SJSA1 (cell line): Measurements from ENCODE around the gene EXO5. TPM values are rescaled to one million over a fixed set of nuclear protein-coding genes. Genes with fewer than 3 reads are reported as not detected.
"Not testable (repeated sequence)": the region's sequence is repeated elsewhere in the genome, so short reads cannot be mapped to it uniquely, and the experiment has no call there.

Source experiments
- DNase-seq, 2 experiments: peaks; one replicate each; pipeline ENCODE4 v3.0.0-alpha.2; 2015 to 2020; ENCODE audit warnings: low spot score in 2 of 2, low read depth in 1 of 2
- H3K27ac ChIP-seq: fragments of 250-450 bp; sonication (Bioruptor Pico); 2 replicates; pipeline ENCODE4 v1.5.1; 2020; ENCODE audit warnings: mild to moderate bottlenecking, moderate library complexity
- H3K27me3 ChIP-seq: fragments of 250-450 bp; sonication (Bioruptor Pico); replicated peaks from 2 replicates; pipeline ENCODE4 v1.5.1; 2020; ENCODE audit warnings: mild to moderate bottlenecking, moderate library complexity
- H3K36me3 ChIP-seq: fragments of 250-450 bp; sonication (Bioruptor Pico); 2 replicates; pipeline ENCODE4 v1.5.1; 2020; ENCODE audit warnings: mild to moderate bottlenecking
- H3K4me1 ChIP-seq: fragments of 250-450 bp; sonication (Bioruptor Pico); replicated peaks from 2 replicates; pipeline ENCODE4 v1.6.1; 2021; ENCODE audit warnings: mild to moderate bottlenecking
- H3K4me3 ChIP-seq: fragments of 250-450 bp; sonication (Bioruptor Pico); 2 replicates; pipeline ENCODE4 v1.5.1; 2020; ENCODE audit warnings: mild to moderate bottlenecking
- H3K9me3 ChIP-seq: fragments of 250-450 bp; sonication (Bioruptor Pico); replicated peaks from 2 replicates; pipeline ENCODE4 v1.5.1; 2020; ENCODE audit warnings: mild to moderate bottlenecking
- total RNA-seq: library from RNA; depleted of rRNA; stranded (reverse); fragments of >200 nt; shearing (Covaris generic); gene quantifications from 2 replicates; pipeline ENCODE4 v1.2.3, GENCODE V29; 2014; rRNA removed

Gene EXO5
- total RNA-seq, result 13.1 and 20.4 TPM in 2 replicates

DNA sequence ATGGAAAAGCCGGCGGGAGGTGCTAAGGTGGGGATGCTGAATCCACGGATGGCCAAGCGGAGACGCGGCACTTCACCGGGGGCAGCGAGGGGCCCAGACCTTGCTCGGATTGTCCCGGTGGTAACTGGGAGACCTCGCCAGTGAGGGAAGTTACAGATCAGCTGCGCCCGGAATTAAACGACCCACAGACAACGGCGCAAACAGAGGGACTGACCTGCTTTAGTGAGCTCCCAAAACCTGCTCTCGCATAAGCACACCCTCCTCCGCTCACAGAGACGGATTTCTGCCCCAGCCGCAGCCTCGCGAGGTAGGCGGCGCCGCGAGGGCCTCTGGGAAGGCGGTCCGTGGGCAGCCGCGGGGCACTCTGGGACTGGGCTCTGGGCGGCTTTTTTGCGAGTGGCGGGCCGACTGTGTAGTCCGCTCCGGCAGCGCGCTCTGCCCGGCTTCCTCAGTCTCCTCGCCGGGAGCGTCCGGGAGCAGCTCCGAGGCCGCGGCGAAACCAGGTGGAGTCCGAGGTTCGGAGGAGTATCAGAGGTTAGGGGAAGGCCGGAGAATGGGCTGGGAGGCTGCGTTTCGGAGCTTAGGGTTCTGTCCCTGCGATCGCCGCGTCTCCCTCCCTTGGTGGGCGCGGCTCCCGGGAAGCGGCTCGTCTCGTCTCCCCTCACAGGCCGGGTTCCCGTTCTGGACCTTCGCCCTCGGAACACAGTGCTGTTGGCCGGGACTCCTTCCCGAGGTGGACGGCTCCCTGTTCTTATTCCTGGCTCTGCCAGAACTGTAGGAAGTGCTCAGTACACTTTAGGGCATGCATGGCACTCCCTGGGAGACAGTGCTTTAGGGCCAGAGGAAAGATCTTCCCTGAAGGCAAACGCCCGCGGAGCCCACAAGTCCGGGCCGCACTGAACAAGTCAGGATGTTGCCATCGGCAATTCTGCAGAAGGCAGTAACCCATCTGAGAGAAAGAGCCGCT lies at the start of gene EXO5:
TSS of gene EXO5 (plus strand) at position 393 of the 967 bp plus-strand sequence. CDS start 5,778 bp downstream, outside the sequence.
- Histone ChIP-seq H3K36me3 (peaks cover 27% of the 10 kb centered on the region), H3K4me3 (peak within 1 kb of the TSS; percentile 63), H3K27ac (peak within 1 kb of the TSS; percentile 17), H3K4me1 (peaks cover 3% of the 10 kb centered on the region; the same call in 1 of the 2 replicates), H3K9me3 (peaks cover 15% of the 10 kb centered on the region), H3K27me3 (no peaks in the 10 kb centered on the region)
- peak; percentile 78 to 81 for DNase-seq

DNA sequence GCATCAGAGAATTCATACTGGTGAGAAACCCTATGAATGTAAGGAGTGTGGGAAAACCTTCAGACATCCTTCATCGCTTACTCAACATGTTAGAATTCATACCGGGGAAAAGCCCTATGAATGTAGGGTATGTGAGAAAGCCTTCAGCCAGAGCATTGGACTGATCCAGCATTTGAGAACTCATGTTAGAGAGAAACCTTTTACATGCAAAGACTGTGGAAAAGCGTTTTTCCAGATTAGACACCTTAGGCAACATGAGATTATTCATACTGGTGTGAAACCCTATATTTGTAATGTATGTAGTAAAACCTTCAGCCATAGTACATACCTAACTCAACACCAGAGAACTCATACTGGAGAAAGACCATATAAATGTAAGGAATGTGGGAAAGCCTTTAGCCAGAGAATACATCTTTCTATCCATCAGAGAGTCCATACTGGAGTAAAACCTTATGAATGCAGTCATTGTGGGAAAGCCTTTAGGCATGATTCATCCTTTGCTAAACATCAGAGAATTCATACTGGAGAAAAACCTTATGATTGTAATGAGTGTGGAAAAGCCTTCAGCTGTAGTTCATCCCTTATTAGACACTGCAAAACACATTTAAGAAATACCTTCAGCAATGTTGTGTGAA lies 45.5 kb upstream of the EXO5 start:
- DNase-seq, result peak in 1 of 2 experiments; percentile 22
- peaks cover 59% of the 10 kb centered on the region for H3K9me3 ChIP-seq
- no peaks in the 10 kb centered on the region for H3K4me1 ChIP-seq
- no peak overlapping the region for H3K4me3 ChIP-seq
- peaks cover 45% of the 10 kb centered on the region for H3K36me3 ChIP-seq
- no peaks in the 10 kb centered on the region for H3K27me3 ChIP-seq
- H3K27ac ChIP-seq, result no peak overlapping the region

GRCh38 chr1:40469327-40469726 lies 39.2 kb upstream of the EXO5 start:
- Histone ChIP-seq H3K4me3 (no peak overlapping the region), H3K9me3 (peaks cover 56% of the 10 kb centered on the region), H3K27me3 (no peaks in the 10 kb centered on the region), H3K27ac (no peak overlapping the region), H3K36me3 (peaks cover 7% of the 10 kb centered on the region; the same call in 1 of the 2 replicates), H3K4me1 (no peaks in the 10 kb centered on the region)
- DNase-seq, result no peak

DNA sequence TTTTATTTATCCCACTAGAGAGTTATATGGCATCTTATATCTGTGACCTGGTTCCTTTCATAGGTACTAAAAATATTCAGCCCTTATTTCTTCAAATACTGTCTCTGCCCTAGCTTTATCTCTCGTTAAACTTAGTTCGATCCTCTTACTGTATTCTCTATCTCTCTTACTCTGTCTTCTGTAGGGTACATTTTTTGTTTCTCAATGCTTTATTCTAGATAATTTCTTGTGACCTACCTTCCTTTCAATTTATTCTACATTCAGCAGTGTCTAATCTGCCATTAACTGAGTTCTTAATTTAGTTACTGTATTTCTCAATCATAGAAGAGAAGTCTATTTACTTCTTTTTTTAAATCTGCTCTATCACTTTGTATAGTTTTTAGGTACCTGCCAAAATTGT lies 33.3 kb upstream of the EXO5 start:
- H3K36me3 ChIP-seq, result no peaks in the 10 kb centered on the region
- no peak overlapping the region for H3K27ac ChIP-seq
- H3K4me3 ChIP-seq, result no peak overlapping the region
- no peaks in the 10 kb centered on the region for H3K4me1 ChIP-seq
- no peak for DNase-seq
- H3K9me3 ChIP-seq, result peaks cover 20% of the 10 kb centered on the region
- H3K27me3 ChIP-seq, result no peaks in the 10 kb centered on the region

DNA sequence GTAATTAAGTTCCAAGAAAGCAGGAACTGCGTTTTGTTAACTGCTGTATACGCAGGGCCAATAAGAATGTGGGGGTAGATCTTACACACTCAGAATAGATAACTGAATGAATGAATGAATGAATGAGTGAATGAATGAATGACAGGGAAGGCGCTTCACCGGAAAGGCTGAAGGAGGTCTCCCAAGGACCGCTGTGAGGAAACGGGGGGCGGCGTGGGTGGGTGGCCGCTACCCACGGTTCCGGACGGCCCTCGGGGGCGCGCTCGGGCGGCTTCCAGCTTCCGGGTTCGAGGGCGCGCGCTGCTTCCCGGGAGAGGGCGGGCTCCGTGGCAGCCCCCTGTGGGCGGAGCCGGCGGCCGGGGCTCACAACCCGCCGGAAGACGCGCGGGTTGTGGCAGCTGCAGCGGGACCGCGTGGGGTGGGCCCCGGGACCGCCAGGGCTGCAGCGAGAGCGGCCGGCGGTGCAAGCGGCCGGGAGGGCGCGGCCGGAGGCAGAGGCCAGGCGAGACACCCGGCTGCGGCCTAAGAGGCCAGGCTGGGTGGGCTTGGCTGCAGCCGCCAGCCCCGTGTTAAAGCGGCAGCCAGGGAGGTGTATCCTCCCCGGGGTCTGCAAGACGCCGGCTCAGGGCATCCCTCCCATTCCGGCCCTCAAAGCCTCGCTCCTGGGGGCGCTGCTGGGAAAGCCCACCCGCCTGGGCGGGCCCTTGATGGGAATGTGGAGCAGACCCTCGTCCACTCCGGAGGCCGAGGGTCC lies 31.5 kb upstream of the EXO5 start, which contains the start of gene ZFP69:
TSS of gene ZFP69 (plus strand) at position 367 of the 754 bp plus-strand sequence. CDS start 2,072 bp downstream, outside the sequence.
- peak; percentile 78 to 79 for DNase-seq
- H3K36me3 ChIP-seq, result peaks cover 13% of the 10 kb centered on the region
- peaks cover 13% of the 10 kb centered on the region for H3K9me3 ChIP-seq
- H3K27me3 ChIP-seq, result no peaks in the 10 kb centered on the region
- H3K4me1 ChIP-seq, result no peaks in the 10 kb centered on the region
- H3K4me3 ChIP-seq, result peak within 1 kb of the TSS; percentile 72
- H3K27ac ChIP-seq, result peak within 1 kb of the TSS; percentile 42

- Histone ChIP-seq H3K9me3 (peaks cover 12% of the 10 kb centered on the region), H3K4me1 (no peaks in the 10 kb centered on the region), H3K27me3 (no peaks in the 10 kb centered on the region), H3K4me3 (peak overlapping the region; percentile 72), H3K27ac (0 out of 2 replicates have a peak overlapping the region, but pooled peaks have one; percentile 42), H3K36me3 (peaks cover 16% of the 10 kb centered on the region)
- no peak for DNase-seq
Measured at GRCh38 chr1:40477678-40478053, 30.9 kb upstream of the EXO5 start.

DNA sequence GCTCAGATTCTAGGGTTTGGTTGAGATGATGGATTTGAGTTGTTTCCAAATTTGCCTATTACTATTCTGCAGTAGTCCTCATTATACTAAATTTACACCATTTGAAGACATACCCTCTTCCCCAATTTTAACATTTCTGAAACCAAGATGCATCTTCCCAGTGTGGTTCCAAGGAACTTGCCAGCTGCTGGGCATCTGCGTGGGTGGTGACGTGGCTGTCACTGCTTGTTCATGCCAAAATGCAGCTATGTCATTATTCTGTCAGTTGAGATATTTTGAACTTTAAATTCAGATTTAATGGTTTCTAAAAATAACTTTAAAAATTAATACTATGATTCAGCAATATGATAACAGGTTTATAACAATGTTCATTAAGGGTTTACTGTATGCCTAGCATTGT lies 30.3 kb upstream of the EXO5 start:
- H3K9me3 ChIP-seq, result peaks cover 7% of the 10 kb centered on the region
- no peak overlapping the region for H3K27ac ChIP-seq
- DNase-seq, result no peak
- H3K27me3 ChIP-seq, result no peaks in the 10 kb centered on the region
- H3K4me1 ChIP-seq, result no peaks in the 10 kb centered on the region
- H3K36me3 ChIP-seq, result peaks cover 18% of the 10 kb centered on the region
- H3K4me3 ChIP-seq, result no peak overlapping the region

GRCh38 chr1:40479156-40479555 lies 29.4 kb upstream of the EXO5 start:
- no peaks in the 10 kb centered on the region for H3K4me1 ChIP-seq
- no peaks in the 10 kb centered on the region for H3K27me3 ChIP-seq
- H3K4me3 ChIP-seq, result no peak overlapping the region
- peaks cover 7% of the 10 kb centered on the region for H3K9me3 ChIP-seq
- H3K27ac ChIP-seq, result no peak overlapping the region
- DNase-seq, result no peak
- peaks cover 26% of the 10 kb centered on the region for H3K36me3 ChIP-seq

DNA sequence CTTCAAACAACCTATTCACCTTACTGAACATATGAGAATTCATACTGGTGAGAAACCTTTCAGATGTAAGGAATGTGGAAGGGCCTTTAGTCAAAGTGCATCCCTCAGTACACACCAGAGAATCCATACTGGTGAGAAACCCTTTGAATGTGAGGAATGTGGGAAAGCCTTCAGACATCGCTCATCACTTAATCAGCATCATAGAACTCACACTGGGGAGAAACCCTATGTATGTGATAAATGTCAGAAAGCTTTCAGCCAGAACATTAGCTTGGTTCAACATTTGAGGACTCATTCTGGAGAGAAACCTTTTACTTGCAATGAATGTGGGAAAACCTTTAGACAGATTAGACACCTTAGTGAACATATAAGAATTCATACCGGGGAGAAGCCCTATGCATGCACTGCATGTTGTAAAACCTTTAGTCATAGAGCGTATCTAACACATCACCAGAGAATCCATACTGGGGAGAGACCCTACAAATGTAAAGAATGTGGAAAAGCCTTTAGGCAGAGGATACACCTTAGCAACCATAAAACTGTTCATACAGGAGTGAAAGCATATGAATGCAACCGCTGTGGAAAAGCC lies 13.2 kb upstream of the EXO5 start:
- no peaks in the 10 kb centered on the region for H3K27me3 ChIP-seq
- DNase-seq, result no peak
- peaks cover 52% of the 10 kb centered on the region for H3K36me3 ChIP-seq
- no peak overlapping the region for H3K4me3 ChIP-seq
- H3K4me1 ChIP-seq, result no peaks in the 10 kb centered on the region
- H3K9me3 ChIP-seq, result peaks cover 28% of the 10 kb centered on the region
- no peak overlapping the region for H3K27ac ChIP-seq

DNA sequence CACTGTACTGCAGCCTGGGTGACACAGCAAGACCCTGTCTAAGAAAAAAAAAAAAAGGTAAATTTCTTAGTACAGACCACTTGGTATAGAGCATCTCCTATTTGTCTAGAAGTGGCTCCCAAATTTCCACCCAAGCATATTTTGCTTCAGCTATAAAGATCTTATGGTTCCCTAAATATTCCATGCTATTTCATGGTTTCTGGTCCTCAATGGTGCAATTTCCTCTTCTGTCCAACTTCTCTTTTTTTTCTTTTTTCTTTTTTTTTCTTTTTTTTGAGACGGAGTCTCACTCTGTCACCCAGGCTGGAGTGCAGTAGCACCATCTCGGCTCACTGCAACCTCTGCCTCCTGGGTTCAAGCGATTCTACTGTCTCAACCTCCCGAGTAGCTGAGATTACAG lies 5.9 kb upstream of the EXO5 start:
- H3K27me3 ChIP-seq, DNase-seq, H3K4me1 ChIP-seq, H3K27ac ChIP-seq, H3K4me3 ChIP-seq: not testable (repeated sequence)
- Histone ChIP-seq H3K9me3 (peaks cover 29% of the 10 kb centered on the region), H3K36me3 (peaks cover 11% of the 10 kb centered on the region)

DNA sequence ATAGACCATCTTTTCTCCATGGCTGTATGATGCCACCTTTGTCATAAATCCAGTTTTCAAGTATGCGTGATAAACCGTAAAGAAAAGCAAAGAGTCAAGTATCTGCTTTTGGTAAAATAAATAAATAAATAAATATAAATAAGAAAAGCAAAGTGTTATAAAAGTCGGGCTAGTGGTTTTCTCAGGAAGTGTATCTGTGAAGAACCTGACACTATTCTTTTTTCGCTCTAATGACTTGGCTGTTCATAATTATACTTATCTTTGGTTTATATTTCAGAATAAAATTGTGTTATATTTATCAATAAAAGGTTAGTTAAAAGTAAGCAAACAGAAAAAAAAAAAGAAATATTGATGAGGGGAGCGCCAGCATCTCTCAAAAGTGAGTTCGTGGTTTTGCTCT lies 594 bp upstream of the EXO5 start:
- Histone ChIP-seq H3K36me3 (peaks cover 27% of the 10 kb centered on the region), H3K27ac (0 out of 2 replicates have a peak overlapping the region, but pooled peaks have one; percentile 17), H3K27me3 (no peaks in the 10 kb centered on the region), H3K4me3 (peak overlapping the region; percentile 63), H3K4me1 (peaks cover 3% of the 10 kb centered on the region; the same call in 1 of the 2 replicates), H3K9me3 (peaks cover 18% of the 10 kb centered on the region)
- DNase-seq, result peak in 1 of 2 experiments; percentile 5

GRCh38 chr1:40519517-40519916 lies 10.9 kb downstream of the EXO5 start:
- H3K27ac ChIP-seq, result no peak overlapping the region

More at GRCh38 chr1:40519517-40519916, 10.9 kb downstream of the EXO5 start:
- peaks cover 10% of the 10 kb centered on the region; the same call in 1 of the 2 replicates for H3K9me3 ChIP-seq
- no peaks in the 10 kb centered on the region for H3K4me1 ChIP-seq
- peaks cover 25% of the 10 kb centered on the region for H3K36me3 ChIP-seq
- DNase-seq, result no peak
- no peak overlapping the region for H3K4me3 ChIP-seq
- H3K27me3 ChIP-seq, result no peaks in the 10 kb centered on the region
